Peyer's patch (tissue), 4 donors: ENCODE data around the gene TAF11L12.
"Not testable (repeated sequence)": the region's sequence is repeated elsewhere in the genome, so short reads cannot be mapped to it uniquely, and the experiment has no call there.

Source experiments
- POLR2A ChIP-seq, 2 donors: fragments of 450-650 bp; IDR thresholded peaks; one replicate each; pipeline ENCODE4 v1.5.1; 2017; ENCODE audit warnings: antibody characterized with exemption in 2 of 2, mild to moderate bottlenecking in 2 of 2, moderate library complexity in 2 of 2
- TF ChIP-seq, protein P1 (sequence below), 6 experiments: fragments of 450-650 bp in 4 of 6; fragments of 200-600 bp in 2 of 6; sonication (generic) in 1 of 6; IDR thresholded peaks; one replicate each; pipeline ENCODE4 v1.5.1; 2017 to 2019; ENCODE audit warnings: antibody characterized with exemption in 6 of 6, mild to moderate bottlenecking in 3 of 6, moderate library complexity in 1 of 6

- TF ChIP-seq, protein P1, sequence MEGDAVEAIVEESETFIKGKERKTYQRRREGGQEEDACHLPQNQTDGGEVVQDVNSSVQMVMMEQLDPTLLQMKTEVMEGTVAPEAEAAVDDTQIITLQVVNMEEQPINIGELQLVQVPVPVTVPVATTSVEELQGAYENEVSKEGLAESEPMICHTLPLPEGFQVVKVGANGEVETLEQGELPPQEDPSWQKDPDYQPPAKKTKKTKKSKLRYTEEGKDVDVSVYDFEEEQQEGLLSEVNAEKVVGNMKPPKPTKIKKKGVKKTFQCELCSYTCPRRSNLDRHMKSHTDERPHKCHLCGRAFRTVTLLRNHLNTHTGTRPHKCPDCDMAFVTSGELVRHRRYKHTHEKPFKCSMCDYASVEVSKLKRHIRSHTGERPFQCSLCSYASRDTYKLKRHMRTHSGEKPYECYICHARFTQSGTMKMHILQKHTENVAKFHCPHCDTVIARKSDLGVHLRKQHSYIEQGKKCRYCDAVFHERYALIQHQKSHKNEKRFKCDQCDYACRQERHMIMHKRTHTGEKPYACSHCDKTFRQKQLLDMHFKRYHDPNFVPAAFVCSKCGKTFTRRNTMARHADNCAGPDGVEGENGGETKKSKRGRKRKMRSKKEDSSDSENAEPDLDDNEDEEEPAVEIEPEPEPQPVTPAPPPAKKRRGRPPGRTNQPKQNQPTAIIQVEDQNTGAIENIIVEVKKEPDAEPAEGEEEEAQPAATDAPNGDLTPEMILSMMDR (IDR thresholded peaks at IDR 0.05), result not testable (repeated sequence)
- not testable (repeated sequence) for TF ChIP-seq POLR2A (IDR thresholded peaks at IDR 0.05)
These were observed 6.3 kb upstream of the TAF11L12 start, which contains the start of gene TAF11L11 for GRCh38 chr5:17603880-17604279.
